Mesenchymal stem cell (in vitro differentiated cells and primary cell): Measurements from ENCODE around the gene MOCOS.

Source experiments
- DNase-seq: peaks from one replicate; pipeline ENCODE4 v3.0.0-alpha.2; 2013
- H2AFZ ChIP-seq: one replicate; pipeline ENCODE4 v1.6.1; 2013; ENCODE audit warnings: low read depth, mild to moderate bottlenecking, control low read depth, inconsistent platforms, low read length, moderate library complexity
- H2AK5ac ChIP-seq: 2 replicates; pipeline ENCODE4 v1.6.1; 2013; ENCODE audit warnings: low read length, moderate library complexity, mild to moderate bottlenecking, inconsistent platforms; ENCODE audit not compliant: severe bottlenecking
- H2BK120ac ChIP-seq: one replicate; pipeline ENCODE4 v1.6.1; 2013; ENCODE audit warnings: low read depth, mild to moderate bottlenecking, inconsistent platforms, low read length, moderate library complexity
- H2BK12ac ChIP-seq, 2 experiments: one replicate each; pipeline ENCODE4 v1.6.1; 2013; ENCODE audit warnings: inconsistent platforms in 2 of 2, low read length in 2 of 2, mild to moderate bottlenecking in 2 of 2, moderate library complexity in 2 of 2, control low read depth in 1 of 2
- H2BK15ac ChIP-seq: one replicate; pipeline ENCODE4 v1.6.1; 2013; ENCODE audit warnings: mild to moderate bottlenecking, low read depth, inconsistent platforms; ENCODE audit not compliant: poor library complexity, severe bottlenecking
- H2BK5ac ChIP-seq: 2 replicates; pipeline ENCODE4 v1.6.1; 2013; ENCODE audit warnings: low read depth, mild to moderate bottlenecking, low read length, control low read depth, inconsistent platforms; ENCODE audit not compliant: poor library complexity, severe bottlenecking
- H3K14ac ChIP-seq, 2 experiments: one replicate each; pipeline ENCODE4 v1.6.1; 2013; ENCODE audit warnings: inconsistent platforms in 2 of 2, low read length in 2 of 2, control low read depth in 1 of 2, mild to moderate bottlenecking in 1 of 2, moderate library complexity in 1 of 2
- H3K18ac ChIP-seq, 2 experiments: one replicate each; pipeline ENCODE4 v1.6.1; 2013; ENCODE audit warnings: inconsistent platforms in 2 of 2, low read length in 2 of 2, control low read depth in 1 of 2, low read depth in 1 of 2, mild to moderate bottlenecking in 1 of 2
- H3K23ac ChIP-seq, 2 experiments: one replicate each; pipeline ENCODE4 v1.6.1; 2013; ENCODE audit warnings: inconsistent platforms in 2 of 2, low read length in 2 of 2, mild to moderate bottlenecking in 2 of 2, moderate library complexity in 2 of 2, control low read depth in 1 of 2
- H3K27ac ChIP-seq: 2 replicates; pipeline ENCODE4 v1.5.1; 2013; ENCODE audit warnings: mild to moderate bottlenecking, moderate library complexity, low read length, control low read depth, inconsistent platforms; ENCODE audit not compliant: poor library complexity, severe bottlenecking
- H3K27me3 ChIP-seq, 2 experiments: 2 replicates each; pipeline versions ENCODE4 v1.6.1 to v1.7.0; 2013; ENCODE audit warnings: low read length in 2 of 2, mild to moderate bottlenecking in 2 of 2, moderate library complexity in 2 of 2, control low read depth in 1 of 2, inconsistent platforms in 1 of 2; ENCODE audit not compliant: control insufficient read depth in 1 of 2, insufficient read depth in 1 of 2
- H3K36me3 ChIP-seq, 2 experiments: 2 replicates each; pipeline versions ENCODE4 v1.6.1 to v1.7.0; 2013; ENCODE audit warnings: low read length in 2 of 2, control low read depth in 1 of 2, inconsistent platforms in 1 of 2, low read depth in 1 of 2, mild to moderate bottlenecking in 1 of 2; ENCODE audit not compliant: insufficient read depth in 2 of 2, control insufficient read depth in 1 of 2
- H3K4ac ChIP-seq, 2 experiments: one replicate each; pipeline ENCODE4 v1.6.1; 2013; ENCODE audit warnings: inconsistent platforms in 2 of 2, low read length in 2 of 2, mild to moderate bottlenecking in 2 of 2, moderate library complexity in 2 of 2, control low read depth in 1 of 2, low read depth in 1 of 2
- H3K4me1 ChIP-seq: 2 replicates; pipeline ENCODE4 v1.6.1; 2013; ENCODE audit warnings: low read depth, low read length, control low read depth; ENCODE audit not compliant: control insufficient read depth, insufficient read depth
- H3K4me2 ChIP-seq: 2 replicates; pipeline ENCODE4 v1.6.1; 2013; ENCODE audit warnings: low read length, mild to moderate bottlenecking, inconsistent platforms; ENCODE audit not compliant: poor library complexity, severe bottlenecking
- H3K4me3 ChIP-seq, 2 experiments: 2 replicates each; pipeline versions ENCODE4 v1.5.1 to v1.7.0; 2013; ENCODE audit warnings: low read length in 2 of 2, mild to moderate bottlenecking in 2 of 2, control low read depth in 1 of 2, low read depth in 1 of 2; ENCODE audit not compliant: insufficient read depth in 1 of 2
- H3K79me1 ChIP-seq: replicated peaks from 2 replicates; pipeline ENCODE4 v1.6.1; 2013; ENCODE audit warnings: mild to moderate bottlenecking, control low read depth, low read length, inconsistent platforms; ENCODE audit not compliant: poor library complexity, severe bottlenecking
- H3K9ac ChIP-seq: 2 replicates; pipeline ENCODE4 v1.7.0; 2013; ENCODE audit warnings: mild to moderate bottlenecking, low read length, moderate library complexity
- H3K9me3 ChIP-seq: 2 replicates; pipeline ENCODE4 v1.7.0; 2013; ENCODE audit warnings: mild to moderate bottlenecking, low read length; ENCODE audit not compliant: control insufficient read depth
- H4K8ac ChIP-seq: one replicate; pipeline ENCODE4 v1.6.1; 2013; ENCODE audit warnings: inconsistent platforms, mild to moderate bottlenecking, low read length, moderate library complexity
- H4K91ac ChIP-seq: one replicate; pipeline ENCODE4 v1.6.1; 2013; ENCODE audit warnings: mild to moderate bottlenecking, low read length, inconsistent platforms
- WGBS: methylation state at CpG from one replicate; pipeline ENCODE4 v1.1.7; 2013; ENCODE audit warnings: mixed read lengths; 5-methylcytosine and 5-hydroxymethylcytosine counted together

The MOCOS gene

GRCh38 chr18:36274083-36274715 is 86.9 kb downstream of the MOCOS start:
- WGBS, result 90% methylated on average over 8 of the region's 8 CpGs

GRCh38 chr18:36275561-36275960 is 88.3 kb downstream of the MOCOS start:
- H4K8ac ChIP-seq, result no peak overlapping the region
- no peak for DNase-seq
- no peak overlapping the region for H3K4me3 ChIP-seq
- no peaks in the 10 kb centered on the region for H3K9me3 ChIP-seq
- no peak overlapping the region for H3K14ac ChIP-seq
- no peaks in the 10 kb centered on the region for H3K4me1 ChIP-seq
- no peak overlapping the region for H3K4ac ChIP-seq
- 88% methylated on average over 1 of the region's 1 CpG for WGBS
- no peak overlapping the region for H2BK120ac ChIP-seq
- H2AK5ac ChIP-seq, result no peak overlapping the region
- no peak overlapping the region for H3K9ac ChIP-seq
- H2BK15ac ChIP-seq, result no peak overlapping the region
- H2AFZ ChIP-seq, result no peak overlapping the region
- H3K23ac ChIP-seq, result no peak overlapping the region
- no peak overlapping the region for H3K27ac ChIP-seq
- no peak overlapping the region for H4K91ac ChIP-seq
- H2BK5ac ChIP-seq, result no peak overlapping the region
- H3K18ac ChIP-seq, result no peak overlapping the region
- no peak overlapping the region for H3K4me2 ChIP-seq
- H3K79me1 ChIP-seq, result no peaks in the 10 kb centered on the region
- no peaks in the 10 kb centered on the region for H3K27me3 ChIP-seq
- H2BK12ac ChIP-seq, result no peak overlapping the region
- no peaks in the 10 kb centered on the region for H3K36me3 ChIP-seq

More at GRCh38 chr18:36274083-36274715, 86.9 kb downstream of the MOCOS start:
- Histone ChIP-seq H3K27me3 (no peaks in the 10 kb centered on the region), H3K18ac (no peak overlapping the region), H3K4me3 (no peak overlapping the region), H3K4me2 (no peak overlapping the region), H3K27ac (no peak overlapping the region), H3K14ac (no peak overlapping the region), H2BK12ac (no peak overlapping the region), H3K4me1 (no peaks in the 10 kb centered on the region), H3K4ac (no peak overlapping the region), H2BK120ac (no peak overlapping the region), H3K9me3 (no peaks in the 10 kb centered on the region), H3K23ac (no peak overlapping the region), H4K91ac (no peak overlapping the region), H2BK15ac (no peak overlapping the region), H3K79me1 (no peaks in the 10 kb centered on the region), H2BK5ac (no peak overlapping the region), H2AFZ (no peak overlapping the region), H4K8ac (no peak overlapping the region), H3K9ac (no peak overlapping the region), H3K36me3 (peaks cover 7 to 8% of the 10 kb centered on the region in 2 experiments), H2AK5ac (no peak overlapping the region)
- no peak for DNase-seq

GRCh38 chr18:36279001-36279400 is 91.7 kb downstream of the MOCOS start:
- 72% methylated on average over 3 of the region's 3 CpGs for WGBS
- Histone ChIP-seq H2AK5ac (no peak overlapping the region), H3K27ac (no peak overlapping the region)

DNA sequence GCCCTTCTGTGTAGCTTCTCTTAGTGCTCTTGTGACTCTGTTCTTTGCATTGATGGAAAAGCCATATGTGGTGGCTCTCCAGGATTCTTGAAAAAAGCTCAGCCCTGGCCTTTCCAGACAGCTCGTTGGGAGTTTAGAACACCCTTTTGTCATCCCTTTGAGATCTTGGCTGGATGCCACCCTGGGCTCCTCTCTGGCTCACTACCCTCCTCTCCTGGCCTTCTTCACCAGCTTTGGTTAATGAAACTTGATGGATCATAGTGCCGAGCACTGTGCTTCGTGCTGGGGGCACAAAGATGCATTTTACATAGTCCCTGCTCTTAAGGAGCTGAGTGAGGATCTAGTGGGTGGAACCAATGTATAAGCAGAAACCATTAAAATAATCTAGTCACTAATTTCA is 94.6 kb downstream of the MOCOS start:
- Histone ChIP-seq H3K23ac (no peak overlapping the region), H3K36me3 (no peaks in the 10 kb centered on the region), H3K4me3 (no peak overlapping the region), H4K8ac (no peak overlapping the region), H3K79me1 (no peaks in the 10 kb centered on the region), H2AK5ac (no peak overlapping the region), H3K27me3 (no peaks in the 10 kb centered on the region), H4K91ac (no peak overlapping the region), H3K14ac (no peak overlapping the region), H3K4me2 (no peak overlapping the region), H3K9ac (no peak overlapping the region), H3K4me1 (no peaks in the 10 kb centered on the region), H2BK5ac (no peak overlapping the region), H2BK12ac (no peak overlapping the region), H3K4ac (no peak overlapping the region), H3K18ac (no peak overlapping the region), H3K27ac (no peak overlapping the region), H2BK120ac (no peak overlapping the region), H3K9me3 (no peaks in the 10 kb centered on the region), H2BK15ac (no peak overlapping the region), H2AFZ (no peak overlapping the region)
- WGBS, result 70% methylated on average over 1 of the region's 3 CpGs
- DNase-seq, result no peak

More at GRCh38 chr18:36279001-36279400, 91.7 kb downstream of the MOCOS start:
- no peaks in the 10 kb centered on the region for H3K9me3 ChIP-seq
- no peak overlapping the region for H3K4ac ChIP-seq
- no peak overlapping the region for H3K23ac ChIP-seq
- no peaks in the 10 kb centered on the region for H3K79me1 ChIP-seq
- no peak overlapping the region for H3K4me2 ChIP-seq
- no peak overlapping the region for H3K4me3 ChIP-seq
- no peak overlapping the region for H4K91ac ChIP-seq
- no peaks in the 10 kb centered on the region for H3K27me3 ChIP-seq
- no peak overlapping the region for H2BK15ac ChIP-seq
- H2BK120ac ChIP-seq, result no peak overlapping the region
- no peak overlapping the region for H3K9ac ChIP-seq
- no peak overlapping the region for H4K8ac ChIP-seq
- H3K14ac ChIP-seq, result no peak overlapping the region
- H3K36me3 ChIP-seq, result no peaks in the 10 kb centered on the region
- H3K18ac ChIP-seq, result no peak overlapping the region
- H2BK5ac ChIP-seq, result no peak overlapping the region
- DNase-seq, result no peak
- H2AFZ ChIP-seq, result no peak overlapping the region
- H3K4me1 ChIP-seq, result no peaks in the 10 kb centered on the region
- no peak overlapping the region for H2BK12ac ChIP-seq
